GM12872 (cell line): ENCODE measurements around the gene ERC1.

Experiments
- TF ChIP-seq, protein P1 (sequence below): IDR thresholded peaks from 3 replicates; pipeline ENCODE4 v1.5.1; 2011; ENCODE audit warnings: low read depth, mild to moderate bottlenecking, low read length, moderate library complexity; ENCODE audit not compliant: insufficient read depth

Gene ERC1

DNA sequence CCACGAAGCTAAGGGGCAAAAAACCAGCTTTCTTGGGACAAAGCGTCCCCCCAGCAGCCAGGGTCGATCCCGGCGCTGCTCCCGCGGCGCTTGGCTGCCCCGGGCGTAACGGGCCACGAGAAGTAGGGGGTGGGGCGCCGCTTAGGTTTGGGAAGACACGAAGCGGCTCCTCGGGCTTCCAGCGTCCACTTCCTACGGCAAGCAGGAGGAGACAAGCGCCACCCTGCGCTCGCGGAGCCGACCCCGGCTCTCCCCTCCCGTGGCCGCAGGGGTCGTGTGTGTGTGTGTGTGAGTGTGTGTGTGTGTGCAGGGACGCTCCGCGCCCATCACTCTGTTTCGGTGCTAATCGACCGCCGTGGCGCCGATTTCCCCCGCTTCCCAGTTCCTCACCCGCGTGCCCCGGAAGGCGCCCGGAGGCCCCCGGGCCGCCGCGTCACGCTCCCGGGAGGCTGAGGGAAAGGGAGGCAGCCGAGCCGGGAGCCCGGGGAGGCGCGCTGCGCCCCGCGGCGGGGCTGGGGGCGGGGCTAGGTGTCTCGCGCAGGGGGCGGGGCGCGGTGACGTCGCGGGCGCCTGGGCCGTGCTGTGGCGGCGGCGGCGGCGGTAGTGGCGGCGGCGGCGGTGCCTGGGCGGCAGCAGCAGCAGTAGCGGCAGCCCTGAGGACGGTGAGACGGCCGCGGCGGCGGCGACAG is at the start of gene ERC1:
Gene ERC1 (plus strand): TSS at position 563 of the 689 bp plus-strand sequence. CDS start 36,681 bp downstream, outside the sequence.
- TF ChIP-seq, protein P1, sequence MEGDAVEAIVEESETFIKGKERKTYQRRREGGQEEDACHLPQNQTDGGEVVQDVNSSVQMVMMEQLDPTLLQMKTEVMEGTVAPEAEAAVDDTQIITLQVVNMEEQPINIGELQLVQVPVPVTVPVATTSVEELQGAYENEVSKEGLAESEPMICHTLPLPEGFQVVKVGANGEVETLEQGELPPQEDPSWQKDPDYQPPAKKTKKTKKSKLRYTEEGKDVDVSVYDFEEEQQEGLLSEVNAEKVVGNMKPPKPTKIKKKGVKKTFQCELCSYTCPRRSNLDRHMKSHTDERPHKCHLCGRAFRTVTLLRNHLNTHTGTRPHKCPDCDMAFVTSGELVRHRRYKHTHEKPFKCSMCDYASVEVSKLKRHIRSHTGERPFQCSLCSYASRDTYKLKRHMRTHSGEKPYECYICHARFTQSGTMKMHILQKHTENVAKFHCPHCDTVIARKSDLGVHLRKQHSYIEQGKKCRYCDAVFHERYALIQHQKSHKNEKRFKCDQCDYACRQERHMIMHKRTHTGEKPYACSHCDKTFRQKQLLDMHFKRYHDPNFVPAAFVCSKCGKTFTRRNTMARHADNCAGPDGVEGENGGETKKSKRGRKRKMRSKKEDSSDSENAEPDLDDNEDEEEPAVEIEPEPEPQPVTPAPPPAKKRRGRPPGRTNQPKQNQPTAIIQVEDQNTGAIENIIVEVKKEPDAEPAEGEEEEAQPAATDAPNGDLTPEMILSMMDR: no peak

DNA sequence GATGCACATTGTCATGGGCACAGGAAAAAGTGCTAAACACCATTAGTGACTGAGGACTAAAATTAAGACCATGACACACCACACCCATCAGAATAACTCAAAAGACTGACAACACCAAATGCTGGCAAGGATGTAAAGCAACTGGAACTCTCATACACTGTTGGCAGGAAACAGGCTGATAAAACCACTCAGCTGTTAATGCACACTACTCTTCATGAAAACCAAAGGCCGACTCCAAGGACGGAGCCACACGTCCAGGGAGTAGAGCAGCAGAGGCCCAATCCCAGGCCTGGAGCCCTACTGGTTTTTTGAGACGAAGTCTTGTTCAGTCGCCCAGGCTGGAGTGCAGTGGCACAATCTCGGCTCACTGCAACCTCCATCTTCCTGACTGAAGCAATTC is 48.0 kb upstream of the ERC1 start:
- TF ChIP-seq, protein P1: no peak

DNA sequence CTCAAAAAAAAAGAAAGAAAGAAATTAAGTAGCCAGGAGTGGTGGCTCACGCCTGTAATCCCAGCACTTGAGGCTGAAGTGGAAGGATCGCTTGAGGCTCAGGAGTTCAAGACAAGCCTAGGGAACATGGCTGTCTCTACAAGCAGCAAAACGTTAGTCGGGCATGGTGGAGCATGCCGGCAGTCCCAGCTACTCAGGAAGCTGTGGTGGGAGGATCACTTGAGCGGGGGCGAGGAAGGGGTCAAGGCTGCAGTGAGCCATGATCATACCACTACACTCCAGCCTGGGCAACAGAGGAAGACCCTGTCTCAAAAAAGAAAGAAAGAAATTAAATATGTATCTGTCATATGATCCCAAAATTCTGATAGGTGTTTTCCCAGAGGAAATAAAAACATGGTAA is 46.8 kb upstream of the ERC1 start:
- TF ChIP-seq, protein P1: no peak

DNA sequence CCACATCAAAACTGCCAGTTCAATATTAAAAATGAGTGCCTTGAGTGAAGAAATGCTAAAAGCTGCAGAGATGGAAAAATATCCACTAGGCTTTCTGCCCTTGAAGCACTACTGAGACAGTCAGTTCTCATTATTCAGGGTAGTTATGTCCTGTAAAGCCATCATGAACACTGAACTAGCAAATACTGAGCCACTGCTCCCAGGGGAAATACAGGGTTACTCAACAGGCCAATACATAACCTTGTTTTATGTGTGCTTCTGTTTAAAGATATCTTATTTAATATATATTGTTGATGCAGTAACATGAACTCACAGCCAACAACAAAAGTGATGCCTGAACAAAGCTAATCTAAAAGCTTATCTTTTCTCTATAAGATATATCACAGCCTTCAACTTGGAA is 44.8 kb upstream of the ERC1 start:
- TF ChIP-seq, protein P1: no peak

DNA sequence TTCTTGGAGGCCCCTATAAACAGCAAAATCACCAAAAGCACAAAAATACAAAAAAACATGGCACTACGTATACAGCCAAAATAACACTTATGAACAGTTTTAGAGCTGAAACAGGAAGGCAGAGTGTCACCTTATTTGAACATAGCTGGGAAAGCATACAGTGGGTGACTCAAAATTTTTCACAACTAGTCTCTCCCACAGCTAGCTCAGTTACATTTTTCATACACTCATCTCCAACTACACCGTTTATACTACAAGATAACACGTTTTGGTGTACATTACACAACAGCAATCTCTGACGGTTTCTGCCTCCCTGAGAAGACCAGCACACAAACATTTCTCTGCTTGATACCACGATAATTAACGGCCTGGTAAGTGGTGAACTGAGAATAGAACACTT is 44.4 kb upstream of the ERC1 start:
- TF ChIP-seq, protein P1: no peak

DNA sequence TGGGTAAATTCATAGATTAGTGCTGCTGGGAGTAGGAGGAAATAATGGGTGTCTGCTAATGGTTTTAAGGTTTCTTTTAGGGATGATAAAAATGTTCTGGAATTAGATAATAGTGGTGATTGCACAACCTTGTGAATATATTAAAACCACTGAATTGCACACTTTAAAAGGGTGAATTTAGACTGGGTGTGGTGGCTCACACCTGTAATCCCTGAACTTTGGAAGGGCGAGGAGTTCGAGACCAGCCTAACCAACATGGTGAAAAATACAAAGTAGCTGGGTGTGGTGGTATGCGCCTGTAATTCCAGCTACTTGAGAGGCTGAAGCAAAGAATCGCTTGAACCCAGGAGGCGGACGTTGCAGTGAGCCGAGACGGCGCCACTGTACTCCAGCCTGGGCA is 42.8 kb upstream of the ERC1 start:
- TF ChIP-seq, protein P1: no peak

DNA sequence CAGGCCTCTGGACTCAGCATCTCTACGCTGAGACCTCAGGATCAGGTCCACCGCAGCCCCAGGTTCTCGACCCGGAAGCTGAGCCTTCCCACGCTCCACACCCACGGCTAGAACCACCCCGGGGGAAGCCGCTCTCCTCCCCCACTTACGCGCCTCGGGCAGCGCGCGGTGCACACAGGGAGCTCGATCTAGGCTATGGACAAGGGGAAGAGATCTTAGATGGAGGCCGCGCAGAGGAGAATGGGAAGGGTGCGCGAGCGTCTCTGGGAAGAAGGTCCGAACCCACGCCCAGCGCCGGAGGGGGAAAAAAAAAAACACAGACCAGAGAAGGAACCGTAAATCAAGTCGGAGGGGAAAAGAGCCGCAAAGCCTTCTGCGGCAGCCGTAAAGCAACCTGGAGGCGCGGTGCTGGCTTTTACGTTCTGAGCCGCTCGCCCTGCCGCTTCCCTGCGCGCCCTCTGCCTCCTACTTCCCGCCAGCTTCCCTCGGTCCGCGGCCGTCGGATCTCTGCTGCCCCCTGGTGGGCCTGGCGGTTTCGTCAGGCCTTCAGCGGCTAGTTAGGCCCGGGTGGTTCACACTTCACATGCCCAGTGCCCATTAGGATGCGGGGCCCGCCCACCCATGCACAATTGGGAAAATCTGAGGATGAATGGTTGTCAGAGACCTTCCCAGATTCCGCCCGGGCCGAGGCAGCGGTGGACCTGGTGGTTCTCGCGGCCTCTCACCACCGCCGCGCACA is 41.4 kb upstream of the ERC1 start, which contains the start of gene RAD52:
Gene RAD52 (minus strand): TSS at position 242 of the 739 bp plus-strand sequence. CDS start 16,636 bp downstream, outside the sequence.
- TF ChIP-seq, protein P1: peak; percentile 88
